NCI-H2107 (cell line): Measurements from ENCODE around the gene PSMD1.
A peak's percentile ranks its signal among the peaks of the same experiment; 100 is the strongest.

Source experiments
- DNase-seq: peaks from one replicate; lab custom pipeline; 2025; lab: John Stamatoyannopoulos, UW

Gene PSMD1

GRCh38 chr2:231036131-231036530 is 20.5 kb upstream of the PSMD1 start:
- DNase-seq, result no peak

GRCh38 chr2:231036578-231037106 is 20.0 kb upstream of the PSMD1 start:
- no peak for DNase-seq

- DNase-seq, result no peak
Measured at GRCh38 chr2:231037202-231037730, 19.4 kb upstream of the PSMD1 start, which contains the start of gene C2orf72. C2orf72 (plus strand) TSS chr2:231037523; CDS start chr2:231037566, 43 bp downstream.

- DNase-seq, result no peak
Measured at GRCh38 chr2:231037731-231038482, 18.8 kb upstream of the PSMD1 start.

- no peak for DNase-seq
Measured at GRCh38 chr2:231038483-231039293, 18.0 kb upstream of the PSMD1 start.

- DNase-seq, result no peak
Measured at GRCh38 chr2:231039294-231039664, 17.4 kb upstream of the PSMD1 start.

GRCh38 chr2:231039821-231040364 is 16.8 kb upstream of the PSMD1 start:
- no peak for DNase-seq

- no peak for DNase-seq
Measured at GRCh38 chr2:231041061-231041689, 15.5 kb upstream of the PSMD1 start.

- DNase-seq, result no peak
Measured at GRCh38 chr2:231043796-231044195, 12.9 kb upstream of the PSMD1 start.

GRCh38 chr2:231046916-231047273 is 9.8 kb upstream of the PSMD1 start:
- DNase-seq, result no peak

GRCh38 chr2:231047274-231047922 is 9.3 kb upstream of the PSMD1 start:
- no peak for DNase-seq

GRCh38 chr2:231047923-231048915 is 8.4 kb upstream of the PSMD1 start:
- DNase-seq, result no peak

GRCh38 chr2:231049286-231050017 is 7.2 kb upstream of the PSMD1 start:
- no peak for DNase-seq

- DNase-seq, result no peak
Measured at GRCh38 chr2:231050018-231050901, 6.4 kb upstream of the PSMD1 start.

- no peak for DNase-seq
Measured at GRCh38 chr2:231051116-231051515, 5.6 kb upstream of the PSMD1 start.

- peak; percentile 62 for DNase-seq
Measured at GRCh38 chr2:231052494-231053451, 3.9 kb upstream of the PSMD1 start.

- no peak for DNase-seq
Measured at GRCh38 chr2:231053846-231054245, 2.8 kb upstream of the PSMD1 start.
